GM19193 (cell line): Measurements from ENCODE around the gene C11orf24.
A peak's percentile ranks its signal among the peaks of the same experiment; 100 is the strongest.

Experiments
- POLR2A ChIP-seq: IDR thresholded peaks from 4 replicates; pipeline ENCODE4 v1.6.1; 2011; ENCODE audit not compliant: insufficient read depth, insufficient read length; ENCODE audit errors: extremely low read depth

Gene C11orf24

GRCh38 chr11:68254421-68254820 is 17.4 kb downstream of the C11orf24 start:
- no peak for TF ChIP-seq POLR2A

DNA sequence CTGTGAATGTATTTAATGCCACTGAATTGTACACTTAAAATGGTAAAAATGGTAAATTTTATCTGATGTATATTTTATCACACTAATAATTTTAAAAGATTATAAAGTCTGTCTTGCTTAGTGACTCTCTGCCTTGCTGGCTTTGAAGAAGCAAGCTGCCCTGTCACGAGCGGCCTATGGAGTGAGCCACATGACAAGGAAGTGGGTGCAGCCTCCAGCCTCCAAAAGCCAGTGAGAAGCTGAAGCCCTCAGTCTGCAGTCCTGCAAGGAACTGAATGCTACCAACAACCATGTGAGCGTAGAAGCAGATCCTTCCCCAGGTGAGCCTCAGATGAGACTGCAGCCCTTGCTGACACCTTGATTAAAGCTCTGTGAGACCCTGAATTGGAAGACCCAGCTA is 20.0 kb downstream of the C11orf24 start:
- no peak for TF ChIP-seq POLR2A

DNA sequence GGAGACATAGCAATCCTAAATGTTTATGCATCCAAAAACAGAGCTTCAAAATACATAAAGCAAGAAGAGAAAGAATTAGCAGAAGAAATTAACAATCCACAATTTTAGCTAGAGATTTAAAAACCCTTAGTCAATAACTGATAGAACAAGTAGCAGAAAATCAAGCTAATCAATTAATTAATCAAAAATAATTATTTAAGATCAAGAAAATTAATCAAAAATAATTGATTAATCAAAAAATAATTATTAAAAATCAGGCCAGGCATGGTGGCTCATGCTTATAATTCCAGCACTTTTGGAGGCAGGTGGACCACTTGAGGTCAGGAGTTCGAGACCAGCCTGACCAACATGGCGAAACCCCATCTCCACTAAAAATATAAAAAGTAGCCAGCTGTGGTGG is 29.2 kb downstream of the C11orf24 start:
- no peak for TF ChIP-seq POLR2A

DNA sequence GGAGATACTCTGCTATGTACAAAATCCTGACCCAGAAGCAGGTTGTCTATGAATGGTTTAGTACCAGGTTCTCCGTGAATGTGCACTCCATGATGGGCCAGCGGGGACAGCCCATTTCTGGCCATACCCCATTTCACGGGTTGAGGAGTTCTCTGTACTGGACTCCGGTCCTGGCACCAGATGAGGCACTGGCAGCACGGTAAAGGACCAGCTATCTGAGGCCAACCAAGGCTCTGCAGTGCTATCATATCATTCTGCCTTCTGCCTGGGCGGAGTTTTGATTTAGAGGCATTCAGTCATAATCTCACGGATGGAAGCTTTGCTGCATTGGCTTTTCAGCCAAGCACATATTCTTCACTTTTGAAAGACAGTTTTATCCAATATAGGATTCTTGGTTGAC is 40.2 kb downstream of the C11orf24 start:
- TF ChIP-seq POLR2A: no peak

- no peak for TF ChIP-seq POLR2A
Observed at GRCh38 chr11:68229601-68230000, 42.2 kb downstream of the C11orf24 start.

DNA sequence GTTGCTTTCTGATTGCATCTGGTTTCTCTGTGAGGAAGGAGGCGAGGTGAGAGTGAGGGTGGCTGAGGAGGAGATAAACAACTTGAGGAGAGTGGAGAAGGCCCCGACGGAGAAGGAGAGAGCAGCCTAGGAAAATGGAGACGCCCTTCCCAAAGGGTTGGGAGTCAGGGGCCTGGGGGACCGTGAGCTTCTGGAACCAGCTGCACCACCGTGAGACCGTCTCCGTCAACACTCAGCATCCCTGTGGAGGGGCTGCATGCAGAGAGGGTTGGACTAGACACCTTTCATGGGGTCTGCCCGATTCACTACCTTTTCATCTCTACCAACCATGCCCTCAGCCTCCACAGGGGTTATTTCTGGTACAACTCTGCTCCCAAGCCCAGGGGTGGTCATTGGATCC is 45.4 kb downstream of the C11orf24 start:
- no peak for TF ChIP-seq POLR2A

DNA sequence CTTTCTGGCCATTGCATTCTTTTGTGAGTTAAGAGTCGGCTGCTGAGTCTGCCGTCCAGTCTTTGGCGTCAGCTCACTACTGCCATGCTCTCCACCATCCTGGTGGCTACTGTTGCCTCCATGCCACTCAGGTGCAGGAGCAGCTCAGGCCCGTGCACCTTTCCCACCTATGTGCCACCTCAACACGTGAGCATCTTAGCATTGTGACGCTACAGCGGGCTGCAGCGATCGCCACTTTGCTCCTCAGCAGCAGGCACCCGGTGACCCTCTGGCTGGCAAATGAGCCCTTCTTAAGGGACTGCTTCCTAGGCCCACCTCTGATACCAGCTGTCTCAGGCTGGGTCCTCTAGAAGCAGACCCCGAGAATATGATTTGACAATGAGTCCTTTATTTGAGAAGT is 47.2 kb downstream of the C11orf24 start:
- TF ChIP-seq POLR2A: no peak

- TF ChIP-seq POLR2A: no peak
Observed at GRCh38 chr11:68223275-68223674, 48.5 kb downstream of the C11orf24 start.

DNA sequence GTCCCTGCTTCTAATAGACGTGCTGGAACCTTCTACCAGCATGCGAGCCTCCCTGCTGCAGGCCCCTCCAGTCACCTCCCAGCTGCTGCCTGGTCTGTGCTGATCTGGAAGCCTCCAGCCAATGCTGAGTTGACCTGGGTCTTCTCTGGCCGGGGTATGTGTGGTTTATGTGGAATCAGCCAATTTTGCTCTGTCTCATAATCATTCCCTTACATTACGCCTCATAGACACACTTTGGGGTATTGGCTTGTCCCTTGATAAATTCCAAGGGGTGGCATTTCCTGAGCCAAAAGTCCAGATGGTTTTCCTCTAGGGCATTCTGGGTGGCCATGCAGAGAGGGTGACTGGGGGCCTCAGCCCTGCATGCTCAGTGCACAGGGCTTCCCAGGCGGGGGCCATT is 50.4 kb downstream of the C11orf24 start:
- TF ChIP-seq POLR2A: no peak

GRCh38 chr11:68216171-68216938 is 55.4 kb downstream of the C11orf24 start:
- no peak for TF ChIP-seq POLR2A

DNA sequence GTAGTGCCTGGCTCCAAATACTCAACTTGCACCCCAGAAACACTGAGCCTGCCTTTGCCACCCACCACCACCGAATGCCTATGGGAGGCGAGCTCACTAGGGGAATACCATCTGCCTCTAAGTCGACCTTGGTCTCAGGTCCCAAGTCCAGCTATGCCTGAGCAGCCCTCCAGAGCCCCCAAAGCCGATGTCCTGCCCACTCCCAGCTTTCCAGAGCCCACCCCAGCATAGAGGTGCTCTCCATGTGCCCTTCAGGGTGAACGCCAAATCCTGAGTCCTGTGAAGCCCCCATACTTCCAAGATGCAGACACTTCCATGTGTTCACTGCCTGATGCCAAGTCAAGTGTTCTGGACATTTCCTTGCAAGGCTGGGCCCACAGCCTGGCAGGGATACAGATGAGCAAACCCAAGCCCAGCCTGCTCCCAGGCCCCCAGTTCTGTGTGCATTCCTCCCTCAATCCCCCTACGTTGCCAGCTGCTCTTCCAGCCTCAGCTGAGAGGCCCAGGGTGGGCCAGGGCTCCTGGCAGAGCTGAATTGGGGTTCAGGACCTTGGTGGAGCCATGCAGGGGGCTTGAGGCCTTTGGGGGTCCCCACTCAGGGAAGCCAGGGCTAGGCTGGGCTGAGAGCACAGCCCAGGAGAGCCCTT is 56.1 kb downstream of the C11orf24 start:
- no peak for TF ChIP-seq POLR2A

- no peak for TF ChIP-seq POLR2A
Observed at GRCh38 chr11:68215087-68215445, 56.7 kb downstream of the C11orf24 start.

DNA sequence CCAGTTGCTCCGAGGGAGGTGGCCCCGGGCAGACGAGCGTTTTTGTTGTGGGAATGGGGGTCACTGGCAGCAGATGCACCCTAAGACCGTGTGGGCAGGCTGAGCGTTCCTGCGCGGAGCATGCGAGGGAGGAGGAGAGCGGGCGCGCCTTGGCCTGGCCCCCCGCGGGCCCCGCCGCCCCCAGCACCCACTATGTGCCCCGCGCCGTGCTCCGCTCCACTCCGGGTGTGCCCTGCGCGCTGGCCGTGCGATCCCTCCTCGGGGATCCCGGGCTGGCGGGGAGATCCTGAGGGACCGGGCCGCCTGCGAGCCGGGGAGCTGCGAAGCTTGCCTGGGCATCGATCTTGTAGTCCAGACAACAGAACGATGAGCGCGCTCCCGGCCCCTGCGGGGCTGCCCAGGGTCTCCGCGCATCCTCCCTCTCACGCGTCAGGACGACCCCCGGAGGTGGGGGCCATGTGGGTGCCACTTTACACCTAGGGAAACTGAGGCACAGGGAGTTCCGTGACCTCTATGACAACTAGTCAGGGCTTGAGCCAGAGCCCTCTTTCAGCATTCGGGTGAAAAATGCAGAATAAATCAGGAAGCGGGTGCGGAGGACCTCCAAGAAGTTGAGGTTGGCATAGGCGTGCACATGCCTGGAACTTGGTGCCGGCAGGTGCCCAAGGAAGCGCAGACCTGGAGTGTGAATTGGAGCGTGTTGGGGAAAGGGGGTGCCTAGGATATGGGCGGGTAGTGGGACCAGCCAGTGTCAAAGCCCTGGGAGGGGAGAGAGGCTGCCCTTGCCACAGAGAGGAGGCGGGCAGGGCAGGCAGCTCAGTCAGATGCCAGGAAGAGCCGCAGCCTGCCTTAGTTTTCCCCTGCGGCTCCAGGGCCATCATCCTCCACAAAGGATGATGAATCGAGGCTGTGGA is 57.3 kb downstream of the C11orf24 start:
- no peak for TF ChIP-seq POLR2A

- peak; percentile 98 for TF ChIP-seq POLR2A
Observed at GRCh38 chr11:68213555-68214172, 58.1 kb downstream of the C11orf24 start.

DNA sequence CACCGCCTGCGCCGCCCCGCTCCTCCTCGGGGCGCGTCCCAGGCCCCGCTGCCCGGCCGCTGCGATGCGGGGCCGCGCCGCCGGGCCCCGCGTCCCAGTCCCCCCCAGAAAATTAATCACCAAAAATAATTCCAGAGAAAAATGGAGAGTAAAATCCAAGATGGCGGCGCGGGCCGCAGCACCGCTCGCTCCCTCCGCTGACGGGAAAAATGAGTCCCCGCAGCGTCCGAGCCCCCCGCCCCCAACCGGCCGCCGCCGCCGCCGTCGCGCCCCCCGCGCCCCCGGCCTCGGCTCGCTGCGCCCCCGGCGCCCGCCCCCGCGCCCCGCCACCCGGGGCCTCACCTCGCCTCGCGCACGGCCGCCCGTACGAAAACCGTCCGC is 58.6 kb downstream of the C11orf24 start, which contains the start of gene KMT5B:
TSS of gene KMT5B (minus strand) at position 162 of the 381 bp plus-strand sequence. CDS start 23,220 bp downstream, outside the sequence.
- TF ChIP-seq POLR2A: no peak
